Vagina (tissue), 2 donors: ENCODE measurements around the gene UNC93B1.

Experiments used
- POLR2A ChIP-seq, 2 donors: fragments of 450-650 bp; IDR thresholded peaks; one replicate each; pipeline ENCODE4 v1.6.1; 2017; ENCODE audit warnings: antibody characterized with exemption in 2 of 2, mild to moderate bottlenecking in 2 of 2, moderate library complexity in 2 of 2
- POLR2AphosphoS5 ChIP-seq, 2 donors: sonication (generic); formaldehyde crosslinking; IDR thresholded peaks; one replicate each; pipeline ENCODE4 v1.9.0; 2017; ENCODE audit warnings: antibody characterized with exemption in 2 of 2, mild to moderate bottlenecking in 2 of 2, low read depth in 1 of 2; ENCODE audit not compliant: insufficient read depth in 1 of 2
- TF ChIP-seq, protein P1 (sequence below), 3 experiments: fragments of 450-650 bp in 2 of 3; fragments of 200-600 bp in 1 of 3; sonication (generic) in 1 of 3; IDR thresholded peaks; one replicate each; pipeline ENCODE4 v1.5.1; 2017 to 2019; ENCODE audit warnings: antibody characterized with exemption in 3 of 3, mild to moderate bottlenecking in 2 of 3, moderate library complexity in 2 of 3

- TF ChIP-seq, protein P1, sequence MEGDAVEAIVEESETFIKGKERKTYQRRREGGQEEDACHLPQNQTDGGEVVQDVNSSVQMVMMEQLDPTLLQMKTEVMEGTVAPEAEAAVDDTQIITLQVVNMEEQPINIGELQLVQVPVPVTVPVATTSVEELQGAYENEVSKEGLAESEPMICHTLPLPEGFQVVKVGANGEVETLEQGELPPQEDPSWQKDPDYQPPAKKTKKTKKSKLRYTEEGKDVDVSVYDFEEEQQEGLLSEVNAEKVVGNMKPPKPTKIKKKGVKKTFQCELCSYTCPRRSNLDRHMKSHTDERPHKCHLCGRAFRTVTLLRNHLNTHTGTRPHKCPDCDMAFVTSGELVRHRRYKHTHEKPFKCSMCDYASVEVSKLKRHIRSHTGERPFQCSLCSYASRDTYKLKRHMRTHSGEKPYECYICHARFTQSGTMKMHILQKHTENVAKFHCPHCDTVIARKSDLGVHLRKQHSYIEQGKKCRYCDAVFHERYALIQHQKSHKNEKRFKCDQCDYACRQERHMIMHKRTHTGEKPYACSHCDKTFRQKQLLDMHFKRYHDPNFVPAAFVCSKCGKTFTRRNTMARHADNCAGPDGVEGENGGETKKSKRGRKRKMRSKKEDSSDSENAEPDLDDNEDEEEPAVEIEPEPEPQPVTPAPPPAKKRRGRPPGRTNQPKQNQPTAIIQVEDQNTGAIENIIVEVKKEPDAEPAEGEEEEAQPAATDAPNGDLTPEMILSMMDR (IDR thresholded peaks at IDR 0.05), result no peak
- TF ChIP-seq POLR2A (IDR thresholded peaks at IDR 0.05), result no peak
- no peak for TF ChIP-seq POLR2AphosphoS5 (IDR thresholded peaks at IDR 0.05; ENCODE audit: insufficient read depth in 1 of 2, low read depth in 1 of 2)
Observed at GRCh38 chr11:68028802-68029545, 25.1 kb upstream of the UNC93B1 start.
